ENCODE results near the gene MRGPRF. TPM values are rescaled to one million over a fixed set of nuclear protein-coding genes. Genes with fewer than 3 reads are reported as not detected.

The MRGPRF gene
- total RNA-seq, 2 donors from 2014 or later, result 4.7 to 7.6 TPM

DNA sequence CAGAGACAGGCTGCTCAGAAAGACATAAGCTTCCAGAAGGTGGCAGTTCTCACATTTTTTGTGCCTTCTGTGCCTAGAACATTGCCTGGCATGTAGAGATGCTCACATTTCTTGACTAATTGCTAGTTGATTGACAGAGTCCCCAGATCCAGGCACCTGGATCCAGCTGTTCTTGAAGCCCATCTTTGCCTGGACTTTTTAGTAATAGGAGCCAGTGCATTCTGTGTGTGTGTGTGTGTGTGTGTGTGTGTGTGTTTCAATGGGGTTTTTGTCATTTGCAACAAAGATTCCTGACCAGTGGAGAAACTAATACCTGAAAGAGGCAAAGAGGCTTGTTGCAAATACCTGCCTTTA is 15.1 kb downstream of the MRGPRF start:
- Histone ChIP-seq H3K4me3 (no peak overlapping the region), H3K36me3 (replicated peaks in 1 of 2; ENCODE audit: insufficient read depth in 1 of 2, low read depth in 2 of 2) (no peaks in the 10 kb centered on the region), H3K27me3 (no peaks in the 10 kb centered on the region), H3K27ac (no peak overlapping the region), H3K9me3 (no peaks in the 10 kb centered on the region), H3K4me1 (no peaks in the 10 kb centered on the region)
- TF ChIP-seq POLR2A (IDR thresholded peaks at IDR 0.05), result no peak
- TF ChIP-seq, protein P1, sequence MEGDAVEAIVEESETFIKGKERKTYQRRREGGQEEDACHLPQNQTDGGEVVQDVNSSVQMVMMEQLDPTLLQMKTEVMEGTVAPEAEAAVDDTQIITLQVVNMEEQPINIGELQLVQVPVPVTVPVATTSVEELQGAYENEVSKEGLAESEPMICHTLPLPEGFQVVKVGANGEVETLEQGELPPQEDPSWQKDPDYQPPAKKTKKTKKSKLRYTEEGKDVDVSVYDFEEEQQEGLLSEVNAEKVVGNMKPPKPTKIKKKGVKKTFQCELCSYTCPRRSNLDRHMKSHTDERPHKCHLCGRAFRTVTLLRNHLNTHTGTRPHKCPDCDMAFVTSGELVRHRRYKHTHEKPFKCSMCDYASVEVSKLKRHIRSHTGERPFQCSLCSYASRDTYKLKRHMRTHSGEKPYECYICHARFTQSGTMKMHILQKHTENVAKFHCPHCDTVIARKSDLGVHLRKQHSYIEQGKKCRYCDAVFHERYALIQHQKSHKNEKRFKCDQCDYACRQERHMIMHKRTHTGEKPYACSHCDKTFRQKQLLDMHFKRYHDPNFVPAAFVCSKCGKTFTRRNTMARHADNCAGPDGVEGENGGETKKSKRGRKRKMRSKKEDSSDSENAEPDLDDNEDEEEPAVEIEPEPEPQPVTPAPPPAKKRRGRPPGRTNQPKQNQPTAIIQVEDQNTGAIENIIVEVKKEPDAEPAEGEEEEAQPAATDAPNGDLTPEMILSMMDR (IDR thresholded peaks at IDR 0.05), result no peak
- intact Hi-C loops (cut with DNase I), result no loop called here
- ATAC-seq, result no peak
- no peak for DNase-seq

- no peak for ATAC-seq
- Histone ChIP-seq H3K4me1 (no peaks in the 10 kb centered on the region), H3K27ac (no peak overlapping the region), H3K36me3 (replicated peaks in 1 of 2; ENCODE audit: insufficient read depth in 1 of 2, low read depth in 2 of 2) (no peaks in the 10 kb centered on the region), H3K27me3 (no peaks in the 10 kb centered on the region), H3K9me3 (no peaks in the 10 kb centered on the region), H3K4me3 (no peak overlapping the region)
- DNase-seq, result no peak
- intact Hi-C loops (cut with DNase I), result no loop called here
- no peak for TF ChIP-seq POLR2A (IDR thresholded peaks at IDR 0.05)
- TF ChIP-seq, protein P1 (IDR thresholded peaks at IDR 0.05), result no peak
- 66 to 74% methylated on average over 16 to 19 of the region's 19 CpGs for WGBS, 2 donors
Measured at GRCh38 chr11:68997124-68997994, 15.7 kb downstream of the MRGPRF start.

DNA sequence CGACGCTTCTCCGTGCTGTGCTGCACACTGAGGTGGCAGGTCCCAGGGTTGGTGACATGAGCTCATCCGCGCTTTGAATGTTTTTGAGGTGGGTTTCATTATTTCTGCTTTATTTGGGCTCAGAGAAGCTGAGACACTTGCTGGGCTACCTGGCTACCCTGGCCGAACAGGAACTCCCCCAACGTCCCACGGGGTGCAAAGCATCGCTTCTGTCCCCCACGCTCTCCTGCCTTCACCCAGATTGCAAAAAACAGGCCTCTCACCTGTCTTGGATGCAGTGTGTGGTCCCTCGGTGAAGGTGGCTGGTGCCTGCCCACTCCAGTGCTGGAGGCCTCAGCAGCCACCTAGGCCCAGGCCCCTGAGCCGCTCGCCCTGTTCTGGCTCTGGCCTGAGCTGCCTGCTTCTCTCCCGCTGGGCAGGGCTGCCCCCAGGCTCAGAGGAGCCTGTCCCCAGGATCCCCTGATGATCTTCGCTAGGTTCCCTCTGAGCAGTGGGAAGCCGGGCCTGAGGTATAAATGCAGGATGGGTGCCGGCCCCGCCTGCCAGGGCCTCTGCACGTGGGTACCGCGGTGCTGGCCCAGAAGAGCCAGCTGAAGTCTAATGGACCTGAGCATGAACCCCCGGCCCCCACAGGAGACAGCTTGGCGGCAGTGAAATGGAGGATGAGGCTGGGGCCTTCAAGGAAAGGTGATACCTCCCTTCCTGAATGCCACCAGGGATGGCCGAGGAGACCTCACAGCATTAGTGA is 16.5 kb downstream of the MRGPRF start:
- intact Hi-C loops (cut with DNase I), result no loop called here
- Histone ChIP-seq H3K9me3 (no peaks in the 10 kb centered on the region), H3K36me3 (replicated peaks in 1 of 2; ENCODE audit: insufficient read depth in 1 of 2, low read depth in 2 of 2) (no peaks in the 10 kb centered on the region), H3K27ac (no peak overlapping the region), H3K27me3 (no peaks in the 10 kb centered on the region), H3K4me3 (no peak overlapping the region), H3K4me1 (no peaks in the 10 kb centered on the region)
- DNase-seq (no peak), ATAC-seq (no peak)
- TF ChIP-seq POLR2A (IDR thresholded peaks at IDR 0.05), result no peak
- TF ChIP-seq, protein P1 (IDR thresholded peaks at IDR 0.05), result no peak
- WGBS, 2 donors, result 79 to 90% methylated on average over 14 to 24 of the region's 24 CpGs

GRCh38 chr11:68994894-68995285 is 18.2 kb downstream of the MRGPRF start:
- Histone ChIP-seq H3K27ac (no peak overlapping the region), H3K4me3 (no peak overlapping the region), H3K9me3 (no peaks in the 10 kb centered on the region), H3K4me1 (no peaks in the 10 kb centered on the region), H3K27me3 (no peaks in the 10 kb centered on the region), H3K36me3 (replicated peaks in 1 of 2; ENCODE audit: insufficient read depth in 1 of 2, low read depth in 2 of 2) (no peaks in the 10 kb centered on the region)
- TF ChIP-seq POLR2A (IDR thresholded peaks at IDR 0.05), result no peak
- TF ChIP-seq, protein P1 (IDR thresholded peaks at IDR 0.05), result no peak
- WGBS, 2 donors, result 55 to 67% methylated on average over 6 of the region's 6 CpGs
- DNase-seq (no peak), ATAC-seq (no peak)
- intact Hi-C loops (cut with DNase I), result no loop called here

All from body of pancreas (tissue), 4 donors.